ENCODE results near the gene MAML2. TPM values are rescaled to one million over a fixed set of nuclear protein-coding genes. Genes with fewer than 3 reads are reported as not detected.

The MAML2 gene
- total RNA-seq, 1 experiment from 2014 or later, result 28.3 TPM

- ChIA-PET CTCF (interaction anchor here (0.9 to 1.4 kb wide), 2 partner anchors 77 to 79 kb away, joined by 3 read pairs; partner anchors contain the start of gene MAML2), POLR2A (ENCODE audit: unreplicated experiment) (interaction anchor here (0.6 to 0.8 kb wide), 3 partner anchors 8 to 1296 kb away, joined by 3 to 5 read pairs (median 4); no protein-coding TSS in a partner anchor)
- peaks cover 85% of the 10 kb centered on the region for H3K79me2 ChIP-seq (ENCODE audit: low read depth)
These were observed 78.6 kb downstream of the MAML2 start for GRCh38 chr11:96264364-96264763.

GRCh38 chr11:96263238-96263763 is 79.7 kb downstream of the MAML2 start:
- peak overlapping the region; percentile 17; the same call in 1 of the 2 replicates for H3K4me3 ChIP-seq
- DNase-seq, result peak in 1 of 2 experiments; percentile 97
- no peaks in the 10 kb centered on the region for H3K27me3 ChIP-seq (ENCODE audit: insufficient read depth, low read depth)
- H3K4me2 ChIP-seq, result peak overlapping the region; percentile 61
- no TSS peak for BruUV-seq (replicated peaks)
- H3F3A ChIP-seq (ENCODE audit: insufficient read depth, low read depth), result peaks cover 70% of the 10 kb centered on the region
- peak overlapping the region; percentile 77 for H3K27ac ChIP-seq
- peaks cover 91% of the 10 kb centered on the region for H3K79me2 ChIP-seq (ENCODE audit: low read depth)
- no peaks in the 10 kb centered on the region; the same call in 1 of the 2 replicates for H3K9me2 ChIP-seq (ENCODE audit: insufficient read depth)
- H2AFZ ChIP-seq, result no peak overlapping the region
- CTCF ChIA-PET, result interaction anchor here (0.6 to 1.2 kb wide), 2 partner anchors 44 to 80 kb away, joined by 3 read pairs; partner anchors contain the start of gene MAML2
- no peaks in the 10 kb centered on the region; the same call in 1 of the 2 replicates for H3K9me3 ChIP-seq (ENCODE audit: insufficient read depth, low read depth)
- POLR2A ChIA-PET (ENCODE audit: unreplicated experiment), result interaction anchor here (0.6 kb wide), 1 partner anchor 172 kb away, joined by 4 read pairs; no protein-coding TSS in a partner anchor
- H4K20me1 ChIP-seq (ENCODE audit: insufficient read depth), result no peaks in the 10 kb centered on the region
- intact Hi-C loops (cut with micrococcal nuclease; ENCODE audit: unreplicated experiment), result loop anchor here (5.0 kb wide), 1 partner anchor 44 kb away; no protein-coding TSS in a partner anchor
- peaks cover 39% of the 10 kb centered on the region for H3K36me3 ChIP-seq (ENCODE audit: low read depth)
- peaks cover 82% of the 10 kb centered on the region for H3K4me1 ChIP-seq (replicated peaks; ENCODE audit: insufficient read depth)
- no peak for TF ChIP-seq EZH2 (IDR thresholded peaks at IDR 0.05; ENCODE audit: low read depth)
- TF ChIP-seq, protein P1, sequence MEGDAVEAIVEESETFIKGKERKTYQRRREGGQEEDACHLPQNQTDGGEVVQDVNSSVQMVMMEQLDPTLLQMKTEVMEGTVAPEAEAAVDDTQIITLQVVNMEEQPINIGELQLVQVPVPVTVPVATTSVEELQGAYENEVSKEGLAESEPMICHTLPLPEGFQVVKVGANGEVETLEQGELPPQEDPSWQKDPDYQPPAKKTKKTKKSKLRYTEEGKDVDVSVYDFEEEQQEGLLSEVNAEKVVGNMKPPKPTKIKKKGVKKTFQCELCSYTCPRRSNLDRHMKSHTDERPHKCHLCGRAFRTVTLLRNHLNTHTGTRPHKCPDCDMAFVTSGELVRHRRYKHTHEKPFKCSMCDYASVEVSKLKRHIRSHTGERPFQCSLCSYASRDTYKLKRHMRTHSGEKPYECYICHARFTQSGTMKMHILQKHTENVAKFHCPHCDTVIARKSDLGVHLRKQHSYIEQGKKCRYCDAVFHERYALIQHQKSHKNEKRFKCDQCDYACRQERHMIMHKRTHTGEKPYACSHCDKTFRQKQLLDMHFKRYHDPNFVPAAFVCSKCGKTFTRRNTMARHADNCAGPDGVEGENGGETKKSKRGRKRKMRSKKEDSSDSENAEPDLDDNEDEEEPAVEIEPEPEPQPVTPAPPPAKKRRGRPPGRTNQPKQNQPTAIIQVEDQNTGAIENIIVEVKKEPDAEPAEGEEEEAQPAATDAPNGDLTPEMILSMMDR (conservative IDR thresholded peaks at IDR 0.05), result no peak

More at GRCh38 chr11:96264364-96264763, 78.6 kb downstream of the MAML2 start:
- Histone ChIP-seq H3K27me3 (ENCODE audit: insufficient read depth, low read depth) (no peaks in the 10 kb centered on the region), H3F3A (ENCODE audit: insufficient read depth, low read depth) (peaks cover 59% of the 10 kb centered on the region), H3K9me3 (ENCODE audit: insufficient read depth, low read depth) (no peaks in the 10 kb centered on the region; the same call in 1 of the 2 replicates), H4K20me1 (ENCODE audit: insufficient read depth) (no peaks in the 10 kb centered on the region), H3K36me3 (ENCODE audit: low read depth) (peaks cover 36% of the 10 kb centered on the region), H3K27ac (peak overlapping the region; percentile 77), H3K4me2 (no peak overlapping the region), H3K4me1 (replicated peaks; ENCODE audit: insufficient read depth) (peaks cover 73% of the 10 kb centered on the region), H2AFZ (no peak overlapping the region), H3K9me2 (ENCODE audit: insufficient read depth) (no peaks in the 10 kb centered on the region; the same call in 1 of the 2 replicates), H3K4me3 (no peak overlapping the region)
- DNase-seq, result peak in 1 of 2 experiments; percentile 17
- no TSS peak for BruUV-seq (replicated peaks)
- no peak for TF ChIP-seq EZH2 (IDR thresholded peaks at IDR 0.05; ENCODE audit: low read depth)
- TF ChIP-seq, protein P1 (conservative IDR thresholded peaks at IDR 0.05), result no peak
- intact Hi-C loops (cut with micrococcal nuclease; ENCODE audit: unreplicated experiment), result loop anchor here (2.0 to 5.0 kb wide), 2 partner anchors 43 to 76 kb away; no protein-coding TSS in a partner anchor

DNA sequence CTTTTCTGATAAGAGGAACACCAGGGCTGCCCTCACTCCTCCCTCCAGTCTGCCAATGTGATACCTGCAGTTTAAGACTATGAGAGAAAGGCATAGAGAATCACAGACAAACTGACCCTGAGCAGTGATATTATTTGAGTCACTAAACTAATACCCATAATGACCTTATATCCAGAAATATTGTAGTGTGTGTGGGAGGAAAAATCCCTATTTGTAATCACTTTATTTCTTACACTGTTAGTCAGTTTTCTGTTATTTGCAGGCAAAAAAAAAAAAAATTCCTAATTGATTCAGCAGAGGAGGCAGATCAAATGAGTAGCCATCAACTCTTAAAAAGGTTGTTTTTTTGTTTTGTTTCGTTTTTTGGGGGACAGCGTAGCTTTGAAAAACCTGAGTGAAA is 82.5 kb downstream of the MAML2 start:
- no peaks in the 10 kb centered on the region; the same call in 1 of the 2 replicates for H3K9me2 ChIP-seq (ENCODE audit: insufficient read depth)
- ChIA-PET CTCF (no interaction called here), POLR2A (ENCODE audit: unreplicated experiment) (no interaction called here)
- H3K4me2 ChIP-seq, result peak overlapping the region; percentile 63
- H3K79me2 ChIP-seq (ENCODE audit: low read depth), result peaks cover 89% of the 10 kb centered on the region
- H3K4me1 ChIP-seq (replicated peaks; ENCODE audit: insufficient read depth), result peaks cover 89% of the 10 kb centered on the region
- no peak for TF ChIP-seq EZH2 (IDR thresholded peaks at IDR 0.05; ENCODE audit: low read depth)
- TF ChIP-seq, protein P1 (conservative IDR thresholded peaks at IDR 0.05), result no peak
- H3K9me3 ChIP-seq (ENCODE audit: insufficient read depth, low read depth), result no peaks in the 10 kb centered on the region; the same call in 1 of the 2 replicates
- H3K36me3 ChIP-seq (ENCODE audit: low read depth), result peaks cover 49% of the 10 kb centered on the region
- H3K27ac ChIP-seq, result peak overlapping the region; percentile 83
- no peaks in the 10 kb centered on the region for H4K20me1 ChIP-seq (ENCODE audit: insufficient read depth)
- H3K27me3 ChIP-seq (ENCODE audit: insufficient read depth, low read depth), result no peaks in the 10 kb centered on the region
- no peak overlapping the region for H3K4me3 ChIP-seq
- peaks cover 67% of the 10 kb centered on the region for H3F3A ChIP-seq (ENCODE audit: insufficient read depth, low read depth)
- H2AFZ ChIP-seq, result no peak overlapping the region
- intact Hi-C loops (cut with micrococcal nuclease; ENCODE audit: unreplicated experiment), result loop anchor here (5.0 kb wide), 1 partner anchor 47 kb away; no protein-coding TSS in a partner anchor
- BruUV-seq (replicated peaks), result no TSS peak
- DNase-seq, result no peak

All from PC-9 (cell line).